GM12873 (cell line): Measurements from ENCODE around the gene TTLL8.

ENCODE experiments used
- TF ChIP-seq, protein P1 (sequence below): IDR thresholded peaks from 2 replicates; pipeline ENCODE4 v1.5.1; 2012; ENCODE audit warnings: low read depth, mild to moderate bottlenecking, moderate library complexity, low read length, control low read depth; ENCODE audit not compliant: insufficient read depth; ENCODE audit errors: missing control alignments

The TTLL8 gene

GRCh38 chr22:50058906-50059880 is 1.1 kb upstream of the TTLL8 start:
- TF ChIP-seq, protein P1, sequence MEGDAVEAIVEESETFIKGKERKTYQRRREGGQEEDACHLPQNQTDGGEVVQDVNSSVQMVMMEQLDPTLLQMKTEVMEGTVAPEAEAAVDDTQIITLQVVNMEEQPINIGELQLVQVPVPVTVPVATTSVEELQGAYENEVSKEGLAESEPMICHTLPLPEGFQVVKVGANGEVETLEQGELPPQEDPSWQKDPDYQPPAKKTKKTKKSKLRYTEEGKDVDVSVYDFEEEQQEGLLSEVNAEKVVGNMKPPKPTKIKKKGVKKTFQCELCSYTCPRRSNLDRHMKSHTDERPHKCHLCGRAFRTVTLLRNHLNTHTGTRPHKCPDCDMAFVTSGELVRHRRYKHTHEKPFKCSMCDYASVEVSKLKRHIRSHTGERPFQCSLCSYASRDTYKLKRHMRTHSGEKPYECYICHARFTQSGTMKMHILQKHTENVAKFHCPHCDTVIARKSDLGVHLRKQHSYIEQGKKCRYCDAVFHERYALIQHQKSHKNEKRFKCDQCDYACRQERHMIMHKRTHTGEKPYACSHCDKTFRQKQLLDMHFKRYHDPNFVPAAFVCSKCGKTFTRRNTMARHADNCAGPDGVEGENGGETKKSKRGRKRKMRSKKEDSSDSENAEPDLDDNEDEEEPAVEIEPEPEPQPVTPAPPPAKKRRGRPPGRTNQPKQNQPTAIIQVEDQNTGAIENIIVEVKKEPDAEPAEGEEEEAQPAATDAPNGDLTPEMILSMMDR, result no peak

GRCh38 chr22:50057278-50058060 is 629 bp downstream of the TTLL8 start:
- TF ChIP-seq, protein P1, result no peak

DNA sequence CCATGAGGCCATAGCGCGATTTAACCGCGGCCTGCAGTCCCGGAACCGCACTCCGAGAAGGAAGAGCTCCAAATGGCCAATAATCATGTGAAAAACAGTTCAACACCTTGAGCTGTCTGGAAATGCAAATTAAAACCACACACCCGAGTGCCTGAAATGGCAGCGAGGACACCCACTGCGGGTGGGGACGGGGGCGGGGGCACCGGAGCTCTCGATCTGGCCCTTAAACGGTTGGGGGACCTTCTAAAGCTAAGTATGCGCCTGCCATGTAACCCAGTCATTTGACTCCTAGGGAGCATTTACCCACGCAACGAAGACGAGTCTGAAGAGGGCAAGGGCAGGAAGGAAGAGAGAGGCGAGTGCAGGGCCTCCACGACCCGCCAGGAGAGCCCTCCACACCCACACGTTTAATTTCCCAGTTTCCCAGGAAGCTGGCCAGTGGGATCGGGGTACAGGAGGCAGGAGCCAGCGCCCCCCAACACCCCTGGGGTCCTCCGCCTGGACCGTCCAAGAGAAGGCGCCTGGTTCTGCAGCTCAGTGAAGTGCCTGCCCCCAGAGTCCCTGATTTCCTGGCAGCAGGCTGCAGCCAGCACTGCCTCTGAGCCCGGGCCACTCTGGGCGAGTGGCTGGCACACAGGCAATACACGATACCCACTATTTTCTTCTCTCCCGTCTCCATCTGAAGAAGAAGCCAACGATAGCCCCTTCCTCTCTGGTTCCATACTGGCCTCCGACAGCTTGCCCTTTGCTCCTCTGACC is 1.7 kb downstream of the TTLL8 start:
- TF ChIP-seq, protein P1, result no peak

DNA sequence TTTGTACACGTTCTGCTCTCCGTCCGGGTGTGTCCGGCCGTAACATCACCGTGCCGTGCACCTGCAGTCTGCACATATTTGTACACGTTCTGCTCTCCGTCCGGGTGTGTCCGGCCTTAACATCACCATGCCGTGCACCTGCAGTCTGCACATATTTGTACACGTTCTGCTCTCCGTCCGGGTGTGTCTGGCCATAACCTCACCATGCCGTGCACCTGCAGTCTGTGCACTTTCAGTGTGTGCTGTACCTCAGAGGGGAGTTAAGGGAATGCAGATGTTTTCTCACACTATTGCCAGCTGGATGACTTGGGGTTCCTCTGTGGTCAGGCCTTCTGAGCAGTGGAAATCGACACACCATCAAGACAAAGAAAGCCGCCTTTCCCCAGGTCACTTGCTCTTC is 4.2 kb downstream of the TTLL8 start:
- TF ChIP-seq, protein P1, result no peak

GRCh38 chr22:50051930-50052329 is 6.2 kb downstream of the TTLL8 start:
- TF ChIP-seq, protein P1, result no peak

DNA sequence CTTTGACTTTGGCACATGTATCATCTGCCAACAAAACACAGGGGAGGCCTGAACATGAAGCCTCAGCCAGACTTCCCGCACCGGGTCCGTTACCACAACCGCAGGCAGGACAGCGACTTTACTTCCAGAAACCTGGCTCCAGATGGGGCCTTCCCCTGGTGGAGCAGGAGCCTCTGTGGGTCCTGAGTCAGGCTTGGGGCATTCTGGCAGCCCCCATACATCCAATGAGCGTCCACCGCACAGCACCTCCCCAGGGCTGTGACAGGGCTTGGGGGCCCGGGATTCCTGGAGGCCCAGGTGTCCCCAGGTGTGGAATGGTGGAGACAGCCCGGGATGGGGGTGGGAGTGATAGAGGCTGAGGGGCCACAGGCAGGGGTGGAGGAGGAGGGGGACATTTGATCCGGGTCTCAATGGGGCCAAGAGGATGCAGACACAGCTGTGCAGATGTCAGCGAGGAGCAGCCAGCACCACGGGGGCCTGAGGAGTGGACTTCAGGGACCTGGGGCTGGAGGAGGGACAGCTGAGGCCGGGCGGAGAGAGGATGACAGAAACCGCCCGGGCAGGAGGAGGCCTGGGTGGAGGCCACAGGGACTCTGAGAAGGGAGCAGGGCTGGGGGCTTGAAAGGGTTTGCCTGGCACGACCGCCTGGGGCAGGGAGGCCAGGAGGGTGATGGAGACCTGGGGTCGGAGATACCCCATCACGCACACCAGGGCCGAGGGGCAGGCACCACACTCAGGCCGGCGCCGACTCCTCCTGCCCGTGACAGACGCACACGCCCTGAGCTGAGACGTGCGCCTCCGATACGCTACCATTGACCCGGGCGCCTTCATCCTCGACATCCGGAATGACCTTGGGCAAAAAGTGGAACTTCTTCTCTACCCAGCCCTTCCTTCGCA is 8.6 kb downstream of the TTLL8 start:
- TF ChIP-seq, protein P1, result no peak
